Upper lobe of left lung (tissue), 6 donors: Measurements from ENCODE around the gene CPAMD8. TPM values are rescaled to one million over a fixed set of nuclear protein-coding genes. Genes with fewer than 3 reads are reported as not detected.
"Not testable (repeated sequence)": the region's sequence is repeated elsewhere in the genome, so short reads cannot be mapped to it uniquely, and the experiment has no call there.

ENCODE experiments used
- ATAC-seq, 2 donors: fragments of 200-7000 bp; cut with Tn5 transposase; one replicate each; pipeline ENCODE4 v1.9.1; 2022; ENCODE audit warnings: mild to moderate bottlenecking in 2 of 2, moderate library complexity in 2 of 2; ENCODE audit not compliant: low FRiP score in 2 of 2
- DNase-seq, 2 donors: peaks; one replicate each; pipeline ENCODE4 v3.0.0-alpha.2; 2019 to 2020
- H3K27ac ChIP-seq, 4 donors: fragments of 200-600 bp; sonication (generic); one replicate each; pipeline ENCODE4 v1.5.1; 2016 to 2019
- H3K27me3 ChIP-seq, 4 donors: fragments of 200-600 bp; sonication (generic); one replicate each; pipeline ENCODE4 v1.5.1; 2017 to 2019
- H3K36me3 ChIP-seq, 4 donors: fragments of 200-600 bp; sonication (generic); one replicate each; pipeline ENCODE4 v1.5.1; 2016 to 2019
- H3K4me1 ChIP-seq, 4 donors: fragments of 200-600 bp; sonication (generic); one replicate each; pipeline ENCODE4 v1.5.1; 2018 to 2019
- H3K4me3 ChIP-seq, 4 donors: fragments of 200-600 bp; sonication (generic); one replicate each; pipeline ENCODE4 v1.5.1; 2017 to 2019; ENCODE audit warnings: mild to moderate bottlenecking in 2 of 4, moderate library complexity in 1 of 4
- H3K9me3 ChIP-seq, 4 donors: fragments of 200-600 bp; sonication (generic); one replicate each; pipeline ENCODE4 v1.5.1; 2018 to 2019
- EP300 ChIP-seq, 4 donors: sonication (generic); formaldehyde crosslinking; IDR thresholded peaks; one replicate each; pipeline ENCODE4 v1.5.1; 2017; ENCODE audit warnings: antibody characterized with exemption in 4 of 4, control low read depth in 2 of 4
- POLR2A ChIP-seq, 4 donors: fragments of 450-650 bp; IDR thresholded peaks; one replicate each; pipeline ENCODE4 v1.5.1; 2016 to 2017; ENCODE audit warnings: antibody characterized with exemption in 4 of 4, mild to moderate bottlenecking in 2 of 4
- POLR2AphosphoS5 ChIP-seq, 2 donors: sonication (generic); formaldehyde crosslinking; IDR thresholded peaks; one replicate each; pipeline ENCODE4 v1.5.1; 2017; ENCODE audit warnings: antibody characterized with exemption in 2 of 2
- WGBS, 2 donors: methylation state at CpG; one replicate each; pipeline ENCODE4 v1.1.5; 2017 to 2018; 5-methylcytosine and 5-hydroxymethylcytosine counted together
- total RNA-seq, 6 donors: library from RNA; depleted of rRNA in 4 of 6; stranded (reverse); fragments of >200 nt in 4 of 6; gene quantifications; one replicate each; pipeline versions ENCODE4 v1.1.0 to v1.2.1, GENCODE V29; 2016 to 2021
- TF ChIP-seq, protein P1 (sequence below), 6 experiments: fragments of 450-650 bp in 4 of 6; fragments of 200-600 bp in 2 of 6; sonication (generic) in 2 of 6; IDR thresholded peaks; one replicate each; pipeline ENCODE4 v1.5.1; 2016 to 2019; ENCODE audit warnings: antibody characterized with exemption in 6 of 6
- donor health status: DM: no; HTN: no; CAD: no; lungs with moderate emphysema.
- donor health status: DM: no; HTN: yes; CAD: no; lungs with severe emphysema.

Gene CPAMD8
- total RNA-seq, 6 donors from 2014 or later: 35.8 to 262 (median 61.1) TPM

DNA sequence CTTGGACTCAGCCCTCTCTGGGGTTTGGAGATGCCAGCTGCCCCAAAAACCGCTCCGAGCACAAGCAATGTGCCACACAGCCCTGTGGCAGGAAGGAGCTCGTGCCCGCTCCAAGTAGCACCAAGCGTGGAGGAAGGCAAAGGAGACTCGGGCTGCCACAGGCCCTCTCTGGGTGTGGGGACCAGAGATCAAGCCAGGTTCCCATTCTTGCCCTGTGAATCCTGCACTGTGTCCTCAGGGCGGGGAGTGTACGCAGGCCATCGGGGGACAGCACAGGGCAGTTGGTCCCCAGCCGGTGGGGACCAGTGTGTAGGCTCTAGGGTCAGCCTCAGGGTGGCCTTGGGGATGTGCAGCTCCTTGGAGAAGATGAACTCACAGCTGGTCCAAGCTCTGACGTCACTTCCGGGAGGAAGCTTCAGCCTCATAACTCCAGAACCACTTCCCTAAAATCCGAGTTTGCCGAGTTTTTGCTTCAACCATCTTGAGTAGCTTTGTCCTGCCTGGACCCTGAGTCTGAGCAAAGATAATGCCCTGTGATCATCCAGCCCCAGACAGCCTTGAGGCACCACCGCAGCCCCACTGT lies 9.3 kb upstream of the CPAMD8 start:
- peak in 1 of 2 donors; percentile 38 for ATAC-seq
- Histone ChIP-seq H3K9me3 (no peaks in the 10 kb centered on the region), H3K27me3 (no peaks in the 10 kb centered on the region), H3K36me3 (no peaks in the 10 kb centered on the region), H3K4me1 (no peaks in the 10 kb centered on the region), H3K4me3 (no peak overlapping the region), H3K27ac (no peak overlapping the region)
- peak in 1 of 2 donors; percentile 48 for DNase-seq
- WGBS, 2 donors: 72 to 82% methylated on average over 10 to 15 of the region's 15 CpGs
- TF ChIP-seq EP300 (IDR thresholded peaks at IDR 0.05): no peak
- no peak for TF ChIP-seq POLR2A (IDR thresholded peaks at IDR 0.05)
- TF ChIP-seq POLR2AphosphoS5 (IDR thresholded peaks at IDR 0.05): no peak

DNA sequence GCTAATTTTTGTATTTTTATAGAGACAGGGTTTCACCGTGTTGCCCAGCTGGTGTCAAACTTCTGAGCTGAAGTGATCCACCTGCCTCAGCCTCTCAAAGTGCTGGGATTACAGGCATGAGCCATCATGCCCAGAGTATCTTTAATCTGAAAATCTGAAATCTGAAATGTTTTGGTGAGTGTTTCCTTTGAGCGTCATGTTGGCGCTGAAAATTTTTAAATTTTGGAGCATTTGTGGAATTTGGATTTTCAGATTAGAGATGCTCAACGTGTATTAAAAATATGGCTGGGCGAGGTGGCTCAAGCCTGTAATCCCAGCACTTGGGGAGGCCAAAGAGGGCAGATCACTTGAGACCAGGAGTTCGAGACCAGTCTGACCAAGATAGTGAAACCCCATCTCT lies 5.1 kb upstream of the CPAMD8 start:
- H3K36me3 ChIP-seq: no peaks in the 10 kb centered on the region

DNA sequence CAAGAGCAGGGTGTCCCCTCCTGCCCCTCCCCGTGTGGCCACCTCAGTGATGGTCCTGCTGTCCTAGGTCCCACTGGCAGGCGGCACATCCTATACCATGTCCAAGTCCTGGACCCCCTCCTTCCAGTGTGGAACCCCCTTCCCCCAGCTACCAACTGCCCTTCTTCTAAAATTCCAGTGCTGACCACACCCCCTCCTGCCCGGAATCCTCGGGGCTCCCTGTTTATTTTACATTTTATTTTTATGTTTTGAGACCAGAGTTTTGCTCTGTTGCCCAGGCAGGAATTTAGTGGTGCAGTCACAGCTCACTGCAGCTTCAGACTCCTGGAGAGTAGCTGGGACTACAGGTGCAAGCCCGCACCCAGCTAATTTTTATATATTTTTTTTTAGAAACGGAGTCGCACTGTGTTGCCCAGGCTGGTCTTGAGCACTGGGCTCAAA lies 945 bp upstream of the CPAMD8 start:
- WGBS, 2 donors: 60 to 61% methylated on average over 7 of the region's 7 CpGs
- ATAC-seq (no peak), DNase-seq (no peak)
- Histone ChIP-seq H3K27ac (peak overlapping the region in 2 of 4 donors; percentile 65 to 77), H3K9me3 (peaks cover 0 to 17% (median 0%) of the 10 kb centered on the region in 4 donors), H3K4me1 (peaks cover 14 to 37% (median 18%) of the 10 kb centered on the region in 4 donors), H3K4me3 (no peak overlapping the region), H3K27me3 (no peaks in the 10 kb centered on the region), H3K36me3 (no peaks in the 10 kb centered on the region)
- TF ChIP-seq EP300 (IDR thresholded peaks at IDR 0.05): no peak
- TF ChIP-seq, protein P1, sequence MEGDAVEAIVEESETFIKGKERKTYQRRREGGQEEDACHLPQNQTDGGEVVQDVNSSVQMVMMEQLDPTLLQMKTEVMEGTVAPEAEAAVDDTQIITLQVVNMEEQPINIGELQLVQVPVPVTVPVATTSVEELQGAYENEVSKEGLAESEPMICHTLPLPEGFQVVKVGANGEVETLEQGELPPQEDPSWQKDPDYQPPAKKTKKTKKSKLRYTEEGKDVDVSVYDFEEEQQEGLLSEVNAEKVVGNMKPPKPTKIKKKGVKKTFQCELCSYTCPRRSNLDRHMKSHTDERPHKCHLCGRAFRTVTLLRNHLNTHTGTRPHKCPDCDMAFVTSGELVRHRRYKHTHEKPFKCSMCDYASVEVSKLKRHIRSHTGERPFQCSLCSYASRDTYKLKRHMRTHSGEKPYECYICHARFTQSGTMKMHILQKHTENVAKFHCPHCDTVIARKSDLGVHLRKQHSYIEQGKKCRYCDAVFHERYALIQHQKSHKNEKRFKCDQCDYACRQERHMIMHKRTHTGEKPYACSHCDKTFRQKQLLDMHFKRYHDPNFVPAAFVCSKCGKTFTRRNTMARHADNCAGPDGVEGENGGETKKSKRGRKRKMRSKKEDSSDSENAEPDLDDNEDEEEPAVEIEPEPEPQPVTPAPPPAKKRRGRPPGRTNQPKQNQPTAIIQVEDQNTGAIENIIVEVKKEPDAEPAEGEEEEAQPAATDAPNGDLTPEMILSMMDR (IDR thresholded peaks at IDR 0.05): no peak
- no peak for TF ChIP-seq POLR2AphosphoS5 (IDR thresholded peaks at IDR 0.05)
- no peak for TF ChIP-seq POLR2A (IDR thresholded peaks at IDR 0.05)

More for the DNA sequence above, 5.1 kb upstream of the CPAMD8 start:
- Histone ChIP-seq H3K9me3 (no peaks in the 10 kb centered on the region), H3K27me3 (no peaks in the 10 kb centered on the region), H3K4me3 (no peak overlapping the region), H3K27ac (no peak overlapping the region), H3K4me1 (peaks cover 7 to 9% (median 7%) of the 10 kb centered on the region in 4 donors)
- WGBS, 2 donors: 80 to 82% methylated on average over 6 of the region's 6 CpGs
- TF ChIP-seq POLR2AphosphoS5 (IDR thresholded peaks at IDR 0.05) (no peak), POLR2A (IDR thresholded peaks at IDR 0.05) (no peak), EP300 (IDR thresholded peaks at IDR 0.05) (no peak)
- TF ChIP-seq, protein P1 (IDR thresholded peaks at IDR 0.05): no peak
- DNase-seq (no peak), ATAC-seq (no peak)

DNA sequence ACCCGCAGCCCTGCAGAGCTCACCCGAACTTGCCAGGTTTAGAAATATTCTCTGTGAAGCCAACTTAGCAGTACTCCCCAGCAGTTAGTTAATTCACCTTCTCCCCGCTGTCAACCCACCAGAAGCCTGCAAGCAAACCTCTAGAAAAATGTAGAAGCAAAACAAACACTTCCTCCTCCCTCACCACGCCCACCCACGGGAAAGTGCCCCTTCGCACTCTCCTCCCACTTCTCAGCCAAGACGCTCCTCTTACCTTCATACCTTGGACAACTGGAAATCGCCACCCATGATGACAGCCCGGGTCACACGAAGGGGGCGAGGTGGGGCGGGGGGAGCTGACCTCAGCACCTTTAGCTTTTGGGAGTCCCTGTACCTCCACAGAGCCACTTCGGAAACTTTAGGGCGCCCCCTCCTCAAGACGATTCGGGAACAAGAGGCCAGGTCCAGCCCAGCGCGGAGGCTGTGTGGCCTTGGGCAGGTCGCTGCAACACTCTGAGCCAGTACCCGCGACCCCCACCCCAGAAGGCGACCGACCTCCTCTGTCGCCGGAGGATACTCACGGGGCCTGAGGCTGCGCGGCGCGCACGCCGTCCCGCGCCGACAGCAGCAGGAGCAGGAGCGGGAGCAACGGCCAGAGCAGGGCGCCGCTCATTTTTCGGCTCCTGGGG lies 485 bp downstream of the CPAMD8 start:
- Histone ChIP-seq H3K27ac (peak overlapping the region; percentile 32 to 77 (median 64)), H3K4me1 (peaks cover 27 to 50% (median 29%) of the 10 kb centered on the region in 4 donors), H3K36me3 (no peaks in the 10 kb centered on the region), H3K4me3 (peak overlapping the region; percentile 6 to 58 (median 54)), H3K9me3 (peaks cover 0 to 17% (median 0%) of the 10 kb centered on the region in 4 donors), H3K27me3 (no peaks in the 10 kb centered on the region)
- TF ChIP-seq POLR2AphosphoS5 (IDR thresholded peaks at IDR 0.05): no peak
- peak in 2 of 4 donors; percentile 26 to 46 for TF ChIP-seq POLR2A (IDR thresholded peaks at IDR 0.05)
- TF ChIP-seq, protein P1 (IDR thresholded peaks at IDR 0.05): no peak
- no peak for TF ChIP-seq EP300 (IDR thresholded peaks at IDR 0.05)
- WGBS, 2 donors: 1 to 2% methylated on average over 17 to 20 of the region's 40 CpGs
- ATAC-seq: peak; percentile 26 to 49
- peak; percentile 62 to 84 for DNase-seq

DNA sequence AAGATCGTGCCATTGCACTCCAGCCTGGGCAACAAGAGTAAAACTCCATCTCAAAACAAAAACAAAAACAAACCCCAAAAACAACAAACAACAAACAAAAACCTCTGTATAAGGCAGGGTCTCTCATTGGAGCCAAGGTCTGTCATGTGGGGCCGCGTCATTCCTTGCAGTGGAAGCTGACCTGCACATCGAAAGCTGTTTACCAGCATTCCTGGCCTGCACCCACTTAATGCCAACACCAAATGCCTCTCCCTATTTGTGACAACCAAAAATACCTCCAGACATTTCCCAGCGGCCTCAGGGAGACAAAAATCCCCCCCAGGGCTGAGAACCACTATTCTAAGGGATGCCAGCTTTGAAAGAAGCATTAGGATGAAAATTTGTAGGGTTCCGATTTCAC lies 1.2 kb downstream of the CPAMD8 start:
- Histone ChIP-seq H3K27me3 (no peaks in the 10 kb centered on the region), H3K4me3 (peak overlapping the region in 3 of 4 donors; percentile 52 to 58 (median 57)), H3K27ac (peak overlapping the region; percentile 32 to 77 (median 64)), H3K4me1 (peaks cover 27 to 50% (median 33%) of the 10 kb centered on the region in 4 donors), H3K36me3 (no peaks in the 10 kb centered on the region), H3K9me3 (peaks cover 0 to 17% (median 0%) of the 10 kb centered on the region in 4 donors)
- DNase-seq (peak in 1 of 2 donors; percentile 63), ATAC-seq (peak in 1 of 2 donors; percentile 71)
- TF ChIP-seq, protein P1 (IDR thresholded peaks at IDR 0.05): no peak
- TF ChIP-seq POLR2A (IDR thresholded peaks at IDR 0.05) (no peak), EP300 (IDR thresholded peaks at IDR 0.05) (no peak), POLR2AphosphoS5 (IDR thresholded peaks at IDR 0.05) (no peak)
- WGBS, 2 donors: 58 to 68% methylated on average over 6 of the region's 6 CpGs

DNA sequence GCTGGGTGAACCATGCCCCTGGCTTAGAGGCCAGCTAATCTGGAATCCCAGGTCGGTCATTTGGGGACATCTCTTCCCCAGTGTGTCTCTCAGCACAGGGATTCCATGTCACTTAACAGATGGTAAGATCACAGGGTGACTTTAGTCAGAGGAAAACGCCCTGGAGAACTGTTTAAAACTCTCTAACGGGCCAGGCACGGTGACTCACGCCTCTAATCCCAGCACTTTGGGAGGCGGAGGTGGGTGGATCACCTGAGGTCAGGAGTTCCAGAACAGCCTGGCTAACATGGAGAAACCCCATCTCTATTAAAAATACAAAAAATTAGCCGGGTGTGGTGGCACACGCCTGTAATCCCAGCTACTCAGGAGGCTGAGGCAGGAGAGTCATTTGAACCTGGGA lies 1.7 kb downstream of the CPAMD8 start:
- peak overlapping the region; percentile 32 to 77 (median 64) for H3K27ac ChIP-seq

More for the DNA sequence above, 1.7 kb downstream of the CPAMD8 start:
- ATAC-seq, H3K27me3 ChIP-seq, H3K36me3 ChIP-seq: not testable (repeated sequence)
- Histone ChIP-seq H3K9me3 (peaks cover 0 to 17% (median 0%) of the 10 kb centered on the region in 4 donors), H3K4me1 (peaks cover 27 to 50% (median 35%) of the 10 kb centered on the region in 4 donors), H3K4me3 (peak overlapping the region in 1 of 4 donors; percentile 58)
- WGBS, 2 donors: 56 to 80% methylated on average over 8 of the region's 8 CpGs
- peak in 1 of 2 donors; percentile 46 for DNase-seq
